ENCODE results near the gene SLC1A3.

SLC1A3 gene

GRCh38 chr5:36691696-36692371 lies 85.4 kb downstream of the SLC1A3 start:
- no peaks in the 10 kb centered on the region for H3K27me3 ChIP-seq
- peak overlapping the region; percentile 72 for H3K4me2 ChIP-seq
- H3K9me3 ChIP-seq, result no peaks in the 10 kb centered on the region
- H3K4me1 ChIP-seq, result peaks cover 29% of the 10 kb centered on the region
- TF ChIP-seq Cebpa-rat (IDR thresholded peaks at IDR 0.05), result no peak
- H3K36me3 ChIP-seq, result no peaks in the 10 kb centered on the region
- no peak overlapping the region for H3K27ac ChIP-seq
- H4K20me1 ChIP-seq, result no peaks in the 10 kb centered on the region
- no peak overlapping the region for H3K4me3 ChIP-seq
- no peak overlapping the region for H3K9ac ChIP-seq

GRCh38 chr5:36692791-36693763 lies 86.7 kb downstream of the SLC1A3 start:
- Histone ChIP-seq H3K9ac (peak overlapping the region; percentile 28), H3K27ac (peak overlapping the region; percentile 25; the same call in 1 of the 2 replicates), H3K4me1 (peaks cover 29% of the 10 kb centered on the region), H3K4me2 (peak overlapping the region; percentile 72), H3K27me3 (no peaks in the 10 kb centered on the region), H3K9me3 (no peaks in the 10 kb centered on the region), H3K4me3 (peak overlapping the region; percentile 60), H4K20me1 (no peaks in the 10 kb centered on the region), H3K36me3 (no peaks in the 10 kb centered on the region)
- no peak for TF ChIP-seq Cebpa-rat (IDR thresholded peaks at IDR 0.05)

DNA sequence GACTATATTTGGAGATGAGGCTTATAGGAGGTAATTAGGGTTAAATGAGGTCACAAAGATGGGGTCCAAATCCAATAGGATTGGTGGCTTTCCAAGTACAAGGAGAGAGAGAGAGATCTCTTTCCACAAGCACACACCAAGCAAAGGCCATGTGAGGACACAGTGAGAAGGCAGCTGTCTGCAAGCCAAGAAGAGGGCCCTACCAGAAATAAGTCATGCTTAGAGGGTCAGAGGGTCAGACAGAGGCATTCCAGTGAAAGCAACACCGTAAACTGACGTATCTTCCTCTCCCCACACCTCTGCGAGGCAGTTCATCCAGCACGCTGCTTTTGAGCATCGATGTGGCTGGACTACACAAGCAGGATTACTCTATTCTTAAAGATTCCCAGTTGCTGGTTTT lies 87.9 kb downstream of the SLC1A3 start:
- Histone ChIP-seq H3K4me3 (no peak overlapping the region), H3K27ac (no peak overlapping the region), H4K20me1 (no peaks in the 10 kb centered on the region), H3K4me1 (peaks cover 25% of the 10 kb centered on the region), H3K27me3 (no peaks in the 10 kb centered on the region), H3K9ac (no peak overlapping the region), H3K36me3 (no peaks in the 10 kb centered on the region), H3K9me3 (no peaks in the 10 kb centered on the region), H3K4me2 (no peak overlapping the region)
- no peak for TF ChIP-seq Cebpa-rat (IDR thresholded peaks at IDR 0.05)

- H3K4me3 ChIP-seq, result no peak overlapping the region
- H3K4me1 ChIP-seq, result peaks cover 13% of the 10 kb centered on the region
- H3K27ac ChIP-seq, result no peak overlapping the region
- no peak overlapping the region for H3K4me2 ChIP-seq
- H3K27me3 ChIP-seq, result no peaks in the 10 kb centered on the region
- no peak overlapping the region for H3K9ac ChIP-seq
- H3K9me3 ChIP-seq, result no peaks in the 10 kb centered on the region
- no peak for TF ChIP-seq Cebpa-rat (IDR thresholded peaks at IDR 0.05)
- H4K20me1 ChIP-seq, result no peaks in the 10 kb centered on the region
- H3K36me3 ChIP-seq, result no peaks in the 10 kb centered on the region
Observed at GRCh38 chr5:36696059-36696673, 89.8 kb downstream of the SLC1A3 start.

DNA sequence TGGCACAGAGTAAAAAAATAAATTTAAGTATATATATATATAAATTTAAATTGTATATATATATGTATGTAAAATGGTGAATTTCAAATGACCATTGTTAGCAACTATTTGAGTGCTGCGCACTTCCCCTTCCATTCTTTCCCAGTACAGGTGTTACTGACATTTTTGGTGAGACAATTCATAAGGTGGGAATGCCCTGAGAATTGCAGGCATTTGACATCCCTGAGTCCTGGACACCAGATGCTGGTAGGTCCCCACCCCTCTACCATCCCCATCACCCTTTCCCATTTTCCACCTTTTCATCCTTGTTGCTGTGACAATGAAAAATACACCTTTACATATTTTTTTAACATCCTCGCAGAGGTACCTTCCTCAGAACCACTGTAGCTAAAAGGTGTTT lies 91.6 kb downstream of the SLC1A3 start:
- no peaks in the 10 kb centered on the region; the same call in 1 of the 2 replicates for H3K4me1 ChIP-seq
- no peaks in the 10 kb centered on the region for H3K9me3 ChIP-seq
- H4K20me1 ChIP-seq, result no peaks in the 10 kb centered on the region
- TF ChIP-seq Cebpa-rat (IDR thresholded peaks at IDR 0.05), result no peak
- no peaks in the 10 kb centered on the region for H3K36me3 ChIP-seq
- H3K9ac ChIP-seq, result no peak overlapping the region
- no peak overlapping the region for H3K4me3 ChIP-seq
- H3K4me2 ChIP-seq, result no peak overlapping the region
- H3K27me3 ChIP-seq, result no peaks in the 10 kb centered on the region
- H3K27ac ChIP-seq, result no peak overlapping the region

- Histone ChIP-seq H3K27ac (no peak overlapping the region), H3K4me2 (no peak overlapping the region)
Observed at GRCh38 chr5:36701085-36701698, 94.8 kb downstream of the SLC1A3 start.

DNA sequence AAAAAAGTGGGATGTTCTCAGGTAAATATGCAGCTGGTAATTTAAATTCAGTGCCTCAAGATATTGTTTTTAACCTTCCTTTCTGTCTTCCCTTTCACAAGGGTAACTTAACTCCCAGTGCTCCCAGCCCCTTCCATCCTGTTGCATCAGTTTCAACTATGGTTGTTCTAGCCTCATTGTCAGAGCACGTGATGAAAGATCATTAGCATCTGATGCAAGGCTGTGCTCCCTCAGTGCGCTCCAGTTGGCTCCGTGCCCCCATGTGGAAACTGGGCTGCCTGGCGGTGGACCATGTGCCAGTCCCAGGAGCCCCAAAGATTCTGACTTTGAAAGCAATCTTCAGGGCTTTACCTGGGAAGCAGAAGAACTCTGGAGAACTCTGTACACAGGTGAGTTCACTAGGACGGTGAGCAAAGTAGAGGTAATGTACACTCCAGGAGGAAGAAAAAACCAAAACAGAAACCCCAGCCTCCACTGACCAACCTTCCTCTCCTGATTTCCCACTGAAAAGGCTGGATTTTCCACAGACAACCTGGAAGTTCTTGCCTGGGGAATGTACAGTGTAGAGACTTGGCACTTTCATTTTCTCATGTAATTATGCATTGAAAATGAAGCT lies 96.9 kb downstream of the SLC1A3 start:
- Histone ChIP-seq H4K20me1 (no peaks in the 10 kb centered on the region), H3K4me3 (no peak overlapping the region), H3K9me3 (peaks cover 13% of the 10 kb centered on the region), H3K9ac (no peak overlapping the region), H3K36me3 (no peaks in the 10 kb centered on the region), H3K4me1 (no peaks in the 10 kb centered on the region), H3K27me3 (no peaks in the 10 kb centered on the region), H3K27ac (no peak overlapping the region), H3K4me2 (no peak overlapping the region)
- TF ChIP-seq Cebpa-rat (IDR thresholded peaks at IDR 0.05), result no peak

More at GRCh38 chr5:36701085-36701698, 94.8 kb downstream of the SLC1A3 start:
- Histone ChIP-seq H3K27me3 (no peaks in the 10 kb centered on the region), H3K9ac (no peak overlapping the region), H3K9me3 (no peaks in the 10 kb centered on the region), H3K36me3 (no peaks in the 10 kb centered on the region), H3K4me1 (no peaks in the 10 kb centered on the region), H4K20me1 (no peaks in the 10 kb centered on the region), H3K4me3 (no peak overlapping the region)
- no peak for TF ChIP-seq Cebpa-rat (IDR thresholded peaks at IDR 0.05)

- no peak overlapping the region for H3K4me2 ChIP-seq
Observed at GRCh38 chr5:36704131-36704530, 97.7 kb downstream of the SLC1A3 start.

GRCh38 chr5:36705055-36705454 lies 98.6 kb downstream of the SLC1A3 start:
- H4K20me1 ChIP-seq, result no peaks in the 10 kb centered on the region
- no peak overlapping the region for H3K9ac ChIP-seq
- no peaks in the 10 kb centered on the region for H3K36me3 ChIP-seq
- no peaks in the 10 kb centered on the region for H3K27me3 ChIP-seq
- no peak overlapping the region for H3K4me3 ChIP-seq
- no peak overlapping the region for H3K4me2 ChIP-seq
- H3K9me3 ChIP-seq, result peaks cover 16% of the 10 kb centered on the region
- no peaks in the 10 kb centered on the region for H3K4me1 ChIP-seq
- TF ChIP-seq Cebpa-rat (IDR thresholded peaks at IDR 0.05), result no peak
- H3K27ac ChIP-seq, result no peak overlapping the region

More at GRCh38 chr5:36704131-36704530, 97.7 kb downstream of the SLC1A3 start:
- H3K4me3 ChIP-seq, result no peak overlapping the region
- no peaks in the 10 kb centered on the region for H3K27me3 ChIP-seq
- TF ChIP-seq Cebpa-rat (IDR thresholded peaks at IDR 0.05), result no peak
- H3K4me1 ChIP-seq, result no peaks in the 10 kb centered on the region
- H3K36me3 ChIP-seq, result no peaks in the 10 kb centered on the region
- H3K9ac ChIP-seq, result no peak overlapping the region
- no peaks in the 10 kb centered on the region for H4K20me1 ChIP-seq
- peaks cover 16% of the 10 kb centered on the region for H3K9me3 ChIP-seq
- H3K27ac ChIP-seq, result no peak overlapping the region
